ENCODE data around the gene FMC1.

DNA sequence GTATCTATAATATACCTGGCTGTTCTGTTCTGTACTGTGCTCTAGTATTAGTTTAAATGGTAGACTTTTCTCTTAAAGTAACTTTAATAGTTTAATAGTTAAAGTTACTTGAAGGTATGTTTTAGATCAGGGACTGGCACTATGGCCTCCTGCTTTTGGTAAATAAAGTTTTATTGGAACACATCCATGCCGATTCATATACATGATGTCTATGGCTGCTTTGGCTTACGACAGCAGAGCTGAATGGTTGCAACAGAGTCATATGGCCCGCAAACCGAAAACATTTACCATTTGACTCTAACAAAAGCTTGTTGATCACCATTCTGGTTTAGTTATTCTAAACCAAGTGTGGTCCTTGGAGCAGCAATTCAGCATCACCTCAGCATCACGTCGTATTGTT is 25.3 kb downstream of the FMC1 start:
- TF ChIP-seq, protein P1, sequence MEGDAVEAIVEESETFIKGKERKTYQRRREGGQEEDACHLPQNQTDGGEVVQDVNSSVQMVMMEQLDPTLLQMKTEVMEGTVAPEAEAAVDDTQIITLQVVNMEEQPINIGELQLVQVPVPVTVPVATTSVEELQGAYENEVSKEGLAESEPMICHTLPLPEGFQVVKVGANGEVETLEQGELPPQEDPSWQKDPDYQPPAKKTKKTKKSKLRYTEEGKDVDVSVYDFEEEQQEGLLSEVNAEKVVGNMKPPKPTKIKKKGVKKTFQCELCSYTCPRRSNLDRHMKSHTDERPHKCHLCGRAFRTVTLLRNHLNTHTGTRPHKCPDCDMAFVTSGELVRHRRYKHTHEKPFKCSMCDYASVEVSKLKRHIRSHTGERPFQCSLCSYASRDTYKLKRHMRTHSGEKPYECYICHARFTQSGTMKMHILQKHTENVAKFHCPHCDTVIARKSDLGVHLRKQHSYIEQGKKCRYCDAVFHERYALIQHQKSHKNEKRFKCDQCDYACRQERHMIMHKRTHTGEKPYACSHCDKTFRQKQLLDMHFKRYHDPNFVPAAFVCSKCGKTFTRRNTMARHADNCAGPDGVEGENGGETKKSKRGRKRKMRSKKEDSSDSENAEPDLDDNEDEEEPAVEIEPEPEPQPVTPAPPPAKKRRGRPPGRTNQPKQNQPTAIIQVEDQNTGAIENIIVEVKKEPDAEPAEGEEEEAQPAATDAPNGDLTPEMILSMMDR (IDR thresholded peaks at IDR 0.05): no peak
- TF ChIP-seq ZFX (IDR thresholded peaks at IDR 0.05; ENCODE audit: borderline replicate concordance): no peak
